ENCODE measurements around the gene CLCN6.

- no peak for TF ChIP-seq CTCF (conservative IDR thresholded peaks at IDR 0.05 in 1 of 2, IDR thresholded peaks at IDR 0.05 in 1 of 2; ENCODE audit: low read depth in 1 of 2, low read length in 2 of 2)
- TF ChIP-seq EZH2 (IDR thresholded peaks at IDR 0.05; ENCODE audit: low read length, missing control alignments), result no peak
Measured at GRCh38 chr1:11880181-11880575, 74.2 kb downstream of the CLCN6 start.

Measured in fibroblast of lung (primary cell).